ENCODE results near the gene STAC2. TPM values are rescaled to one million over a fixed set of nuclear protein-coding genes. Genes with fewer than 3 reads are reported as not detected.
A peak's percentile ranks its signal among the peaks of the same experiment; 100 is the strongest.

The STAC2 gene
- total RNA-seq, 1 donor from 2014 or later, result 1.5 TPM

GRCh38 chr17:39244016-39244599, 18.4 kb upstream of the STAC2 start:
- H3K4me1 Mint-ChIP-seq (ENCODE audit: unreplicated experiment), result peaks cover 5% of the 10 kb centered on the region
- H3K27me3 Mint-ChIP-seq, result peaks cover 12% of the 10 kb centered on the region
- no peak for TF ChIP-seq CTCF (conservative IDR thresholded peaks at IDR 0.05)
- no peaks in the 10 kb centered on the region for H3K36me3 Mint-ChIP-seq
- H3K27ac Mint-ChIP-seq, result no peak overlapping the region
- H3K9me3 Mint-ChIP-seq, result no peaks in the 10 kb centered on the region
- no peak for DNase-seq (ENCODE audit: extremely low spot score, unreplicated experiment)
- no peak overlapping the region for H3K4me3 Mint-ChIP-seq

GRCh38 chr17:39243155-39243554, 17.4 kb upstream of the STAC2 start:
- Mint-ChIP-seq H3K4me1 (ENCODE audit: unreplicated experiment) (peaks cover 5% of the 10 kb centered on the region), H3K9me3 (no peaks in the 10 kb centered on the region), H3K36me3 (no peaks in the 10 kb centered on the region), H3K27ac (no peak overlapping the region), H3K4me3 (no peak overlapping the region), H3K27me3 (peaks cover 15% of the 10 kb centered on the region)
- DNase-seq (ENCODE audit: extremely low spot score, unreplicated experiment), result no peak
- no peak for TF ChIP-seq CTCF (conservative IDR thresholded peaks at IDR 0.05)

- H3K27ac Mint-ChIP-seq, result no peak overlapping the region
- DNase-seq (ENCODE audit: extremely low spot score, unreplicated experiment), result no peak
- H3K36me3 Mint-ChIP-seq, result no peaks in the 10 kb centered on the region
- H3K27me3 Mint-ChIP-seq, result peaks cover 17% of the 10 kb centered on the region
- H3K4me1 Mint-ChIP-seq (ENCODE audit: unreplicated experiment), result peaks cover 7% of the 10 kb centered on the region
- no peak overlapping the region for H3K4me3 Mint-ChIP-seq
- no peak for TF ChIP-seq CTCF (conservative IDR thresholded peaks at IDR 0.05)
- H3K9me3 Mint-ChIP-seq, result no peaks in the 10 kb centered on the region
Measured at GRCh38 chr17:39240631-39241030, 14.9 kb upstream of the STAC2 start.

- no peak overlapping the region for H3K27ac Mint-ChIP-seq
- no peak overlapping the region for H3K4me3 Mint-ChIP-seq
- DNase-seq (ENCODE audit: extremely low spot score, unreplicated experiment), result no peak
- peaks cover 19% of the 10 kb centered on the region for H3K27me3 Mint-ChIP-seq
- H3K4me1 Mint-ChIP-seq (ENCODE audit: unreplicated experiment), result peaks cover 9% of the 10 kb centered on the region
- no peaks in the 10 kb centered on the region for H3K9me3 Mint-ChIP-seq
- peak; percentile 75 for TF ChIP-seq CTCF (conservative IDR thresholded peaks at IDR 0.05)
- H3K36me3 Mint-ChIP-seq, result no peaks in the 10 kb centered on the region
Measured at GRCh38 chr17:39239640-39240314, 14.0 kb upstream of the STAC2 start.

- DNase-seq (ENCODE audit: extremely low spot score, unreplicated experiment), result no peak
- Mint-ChIP-seq H3K27me3 (peaks cover 16% of the 10 kb centered on the region), H3K36me3 (no peaks in the 10 kb centered on the region), H3K4me1 (ENCODE audit: unreplicated experiment) (peaks cover 5% of the 10 kb centered on the region), H3K9me3 (no peaks in the 10 kb centered on the region), H3K27ac (no peak overlapping the region), H3K4me3 (no peak overlapping the region)
- TF ChIP-seq CTCF (conservative IDR thresholded peaks at IDR 0.05), result no peak
Measured at GRCh38 chr17:39238311-39238972, 12.7 kb upstream of the STAC2 start.

All from type B pancreatic cell (in vitro differentiated cells).